Measurements from ENCODE around the gene SLC31A1. TPM values are rescaled to one million over a fixed set of nuclear protein-coding genes. Genes with fewer than 3 reads are reported as not detected.

SLC31A1 gene
- total and polyA plus RNA-seq, 2 experiments from 2014 or later: 15.0 to 32.1 TPM

DNA sequence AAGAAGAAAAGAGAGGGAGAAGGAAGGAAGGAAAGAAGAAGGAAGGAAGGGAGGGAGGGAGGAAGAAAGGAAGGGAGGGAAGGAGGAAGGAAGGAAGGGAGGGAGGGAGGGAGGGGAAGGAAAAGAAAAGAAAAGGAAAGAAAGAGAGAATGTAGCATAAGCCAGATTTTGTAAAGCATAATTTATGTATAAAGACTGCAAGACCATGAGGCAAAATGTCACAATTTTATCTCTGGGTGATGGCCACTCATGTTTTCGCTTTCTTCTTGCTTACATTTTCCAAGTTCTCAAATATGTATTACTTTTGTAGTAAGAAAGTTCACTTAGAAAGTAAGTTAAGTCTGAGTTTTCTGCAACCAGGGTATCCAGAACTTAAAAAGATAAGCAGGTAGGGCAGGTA is 85.2 kb downstream of the SLC31A1 start:
- H3K36me3 Mint-ChIP-seq (ENCODE audit: low read depth): no peaks in the 10 kb centered on the region

More for the DNA sequence above, 85.2 kb downstream of the SLC31A1 start:
- H3K27ac ChIP-seq (ENCODE audit: low read depth): no peak overlapping the region
- Mint-ChIP-seq H3K4me1 (peaks cover 5% of the 10 kb centered on the region; the same call in 1 of the 3 replicates), H3K27ac (no peak overlapping the region), H3K27me3 (ENCODE audit: insufficient read depth, low read depth, poor library complexity) (peaks cover 3% of the 10 kb centered on the region), H3K9me3 (no peaks in the 10 kb centered on the region), H3K4me3 (no peak overlapping the region)
- no peaks in the 10 kb centered on the region for H3K79me2 ChIP-seq (replicated peaks; ENCODE audit: insufficient read depth)
- H4K20me1 ChIP-seq (replicated peaks; ENCODE audit: insufficient read depth): peaks cover 4% of the 10 kb centered on the region; the same call in 1 of the 2 replicates
- H3K27me3 ChIP-seq (ENCODE audit: insufficient read depth): no peaks in the 10 kb centered on the region
- no peak overlapping the region for H3K4me2 ChIP-seq
- DNase-seq (ENCODE audit: low spot score): no peak
- no peaks in the 10 kb centered on the region for H3K36me3 ChIP-seq (ENCODE audit: insufficient read depth)
- no peaks in the 10 kb centered on the region for H3F3A ChIP-seq (replicated peaks; ENCODE audit: low read depth)
- TF ChIP-seq, protein P1, sequence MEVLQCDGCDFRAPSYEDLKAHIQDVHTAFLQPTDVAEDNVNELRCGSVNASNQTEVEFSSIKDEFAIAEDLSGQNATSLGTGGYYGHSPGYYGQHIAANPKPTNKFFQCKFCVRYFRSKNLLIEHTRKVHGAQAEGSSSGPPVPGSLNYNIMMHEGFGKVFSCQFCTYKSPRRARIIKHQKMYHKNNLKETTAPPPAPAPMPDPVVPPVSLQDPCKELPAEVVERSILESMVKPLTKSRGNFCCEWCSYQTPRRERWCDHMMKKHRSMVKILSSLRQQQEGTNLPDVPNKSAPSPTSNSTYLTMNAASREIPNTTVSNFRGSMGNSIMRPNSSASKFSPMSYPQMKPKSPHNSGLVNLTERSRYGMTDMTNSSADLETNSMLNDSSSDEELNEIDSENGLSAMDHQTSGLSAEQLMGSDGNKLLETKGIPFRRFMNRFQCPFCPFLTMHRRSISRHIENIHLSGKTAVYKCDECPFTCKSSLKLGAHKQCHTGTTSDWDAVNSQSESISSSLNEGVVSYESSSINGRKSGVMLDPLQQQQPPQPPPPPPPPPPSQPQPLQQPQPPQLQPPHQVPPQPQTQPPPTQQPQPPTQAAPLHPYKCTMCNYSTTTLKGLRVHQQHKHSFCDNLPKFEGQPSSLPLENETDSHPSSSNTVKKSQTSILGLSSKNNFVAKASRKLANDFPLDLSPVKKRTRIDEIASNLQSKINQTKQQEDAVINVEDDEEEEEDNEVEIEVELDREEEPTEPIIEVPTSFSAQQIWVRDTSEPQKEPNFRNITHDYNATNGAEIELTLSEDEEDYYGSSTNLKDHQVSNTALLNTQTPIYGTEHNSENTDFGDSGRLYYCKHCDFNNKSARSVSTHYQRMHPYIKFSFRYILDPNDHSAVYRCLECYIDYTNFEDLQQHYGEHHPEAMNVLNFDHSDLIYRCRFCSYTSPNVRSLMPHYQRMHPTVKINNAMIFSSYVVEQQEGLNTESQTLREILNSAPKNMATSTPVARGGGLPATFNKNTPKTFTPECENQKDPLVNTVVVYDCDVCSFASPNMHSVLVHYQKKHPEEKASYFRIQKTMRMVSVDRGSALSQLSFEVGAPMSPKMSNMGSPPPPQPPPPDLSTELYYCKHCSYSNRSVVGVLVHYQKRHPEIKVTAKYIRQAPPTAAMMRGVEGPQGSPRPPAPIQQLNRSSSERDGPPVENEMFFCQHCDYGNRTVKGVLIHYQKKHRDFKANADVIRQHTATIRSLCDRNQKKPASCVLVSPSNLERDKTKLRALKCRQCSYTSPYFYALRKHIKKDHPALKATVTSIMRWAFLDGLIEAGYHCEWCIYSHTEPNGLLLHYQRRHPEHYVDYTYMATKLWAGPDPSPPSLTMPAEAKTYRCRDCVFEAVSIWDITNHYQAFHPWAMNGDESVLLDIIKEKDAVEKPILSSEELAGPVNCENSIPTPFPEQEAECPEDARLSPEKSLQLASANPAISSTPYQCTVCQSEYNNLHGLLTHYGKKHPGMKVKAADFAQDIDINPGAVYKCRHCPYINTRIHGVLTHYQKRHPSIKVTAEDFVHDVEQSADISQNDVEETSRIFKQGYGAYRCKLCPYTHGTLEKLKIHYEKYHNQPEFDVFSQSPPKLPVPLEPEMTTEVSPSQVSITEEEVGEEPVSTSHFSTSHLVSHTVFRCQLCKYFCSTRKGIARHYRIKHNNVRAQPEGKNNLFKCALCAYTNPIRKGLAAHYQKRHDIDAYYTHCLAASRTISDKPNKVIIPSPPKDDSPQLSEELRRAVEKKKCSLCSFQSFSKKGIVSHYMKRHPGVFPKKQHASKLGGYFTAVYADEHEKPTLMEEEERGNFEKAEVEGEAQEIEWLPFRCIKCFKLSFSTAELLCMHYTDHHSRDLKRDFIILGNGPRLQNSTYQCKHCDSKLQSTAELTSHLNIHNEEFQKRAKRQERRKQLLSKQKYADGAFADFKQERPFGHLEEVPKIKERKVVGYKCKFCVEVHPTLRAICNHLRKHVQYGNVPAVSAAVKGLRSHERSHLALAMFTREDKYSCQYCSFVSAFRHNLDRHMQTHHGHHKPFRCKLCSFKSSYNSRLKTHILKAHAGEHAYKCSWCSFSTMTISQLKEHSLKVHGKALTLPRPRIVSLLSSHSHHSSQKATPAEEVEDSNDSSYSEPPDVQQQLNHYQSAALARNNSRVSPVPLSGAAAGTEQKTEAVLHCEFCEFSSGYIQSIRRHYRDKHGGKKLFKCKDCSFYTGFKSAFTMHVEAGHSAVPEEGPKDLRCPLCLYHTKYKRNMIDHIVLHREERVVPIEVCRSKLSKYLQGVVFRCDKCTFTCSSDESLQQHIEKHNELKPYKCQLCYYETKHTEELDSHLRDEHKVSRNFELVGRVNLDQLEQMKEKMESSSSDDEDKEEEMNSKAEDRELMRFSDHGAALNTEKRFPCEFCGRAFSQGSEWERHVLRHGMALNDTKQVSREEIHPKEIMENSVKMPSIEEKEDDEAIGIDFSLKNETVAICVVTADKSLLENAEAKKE (CRISPR knock-in tag; IDR thresholded peaks at IDR 0.05): no peak
- TF ChIP-seq CREB1 (CRISPR knock-in tag; IDR thresholded peaks at IDR 0.05; ENCODE audit: low read depth) (no peak), JUNB (IDR thresholded peaks at IDR 0.05; ENCODE audit: unreplicated experiment) (no peak), POLR2AphosphoS5 (IDR thresholded peaks at IDR 0.05; ENCODE audit: low read depth) (no peak), NANOG (IDR thresholded peaks at IDR 0.05; ENCODE audit: borderline replicate concordance) (no peak), EZH2phosphoT487 (IDR thresholded peaks at IDR 0.05; ENCODE audit: unreplicated experiment) (no peak)
- TF ChIP-seq, protein P2, sequence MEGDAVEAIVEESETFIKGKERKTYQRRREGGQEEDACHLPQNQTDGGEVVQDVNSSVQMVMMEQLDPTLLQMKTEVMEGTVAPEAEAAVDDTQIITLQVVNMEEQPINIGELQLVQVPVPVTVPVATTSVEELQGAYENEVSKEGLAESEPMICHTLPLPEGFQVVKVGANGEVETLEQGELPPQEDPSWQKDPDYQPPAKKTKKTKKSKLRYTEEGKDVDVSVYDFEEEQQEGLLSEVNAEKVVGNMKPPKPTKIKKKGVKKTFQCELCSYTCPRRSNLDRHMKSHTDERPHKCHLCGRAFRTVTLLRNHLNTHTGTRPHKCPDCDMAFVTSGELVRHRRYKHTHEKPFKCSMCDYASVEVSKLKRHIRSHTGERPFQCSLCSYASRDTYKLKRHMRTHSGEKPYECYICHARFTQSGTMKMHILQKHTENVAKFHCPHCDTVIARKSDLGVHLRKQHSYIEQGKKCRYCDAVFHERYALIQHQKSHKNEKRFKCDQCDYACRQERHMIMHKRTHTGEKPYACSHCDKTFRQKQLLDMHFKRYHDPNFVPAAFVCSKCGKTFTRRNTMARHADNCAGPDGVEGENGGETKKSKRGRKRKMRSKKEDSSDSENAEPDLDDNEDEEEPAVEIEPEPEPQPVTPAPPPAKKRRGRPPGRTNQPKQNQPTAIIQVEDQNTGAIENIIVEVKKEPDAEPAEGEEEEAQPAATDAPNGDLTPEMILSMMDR (conservative IDR thresholded peaks at IDR 0.05; ENCODE audit: low read depth in 2 of 2): no peak
- no peak overlapping the region for H2AFZ ChIP-seq
- no peaks in the 10 kb centered on the region for H3K9me2 ChIP-seq (ENCODE audit: insufficient read depth)
- no peaks in the 10 kb centered on the region for H3K4me1 ChIP-seq (ENCODE audit: insufficient read depth)
- no peak for ATAC-seq
- no peak overlapping the region for H3K4me3 ChIP-seq

Data from GM23338 (cell line).